Hematopoietic multipotent progenitor cell (in vitro differentiated cells): Measurements from ENCODE around the gene PAX1. TPM values are rescaled to one million over a fixed set of nuclear protein-coding genes. Genes with fewer than 3 reads are reported as not detected.

ENCODE experiments used
- DNase-seq, 3 donors: peaks; one replicate each; pipeline ENCODE4 v3.0.0-alpha.2; 2011 to 2015; ENCODE audit warnings: low read depth in 2 of 3, low spot score in 2 of 3
- small RNA-seq: library from RNA; depleted of rRNA; stranded (forward); fragments of <200 nt; gene quantifications from one replicate; pipeline ENCODE3, GENCODE V24; 2012
- total RNA-seq: library from RNA; depleted of rRNA; stranded (reverse); fragments of >200 nt; gene quantifications from one replicate; pipeline ENCODE4 v1.2.3, GENCODE V29; 2012

Gene PAX1
- total RNA-seq, 1 donor, result under 0.01 TPM

GRCh38 chr20:21719592-21720214, 14.2 kb downstream of the PAX1 start:
- peak; percentile 3 to 71 (median 36) for DNase-seq

GRCh38 chr20:21725892-21726291, 20.4 kb downstream of the PAX1 start:
- DNase-seq, result no peak

DNA sequence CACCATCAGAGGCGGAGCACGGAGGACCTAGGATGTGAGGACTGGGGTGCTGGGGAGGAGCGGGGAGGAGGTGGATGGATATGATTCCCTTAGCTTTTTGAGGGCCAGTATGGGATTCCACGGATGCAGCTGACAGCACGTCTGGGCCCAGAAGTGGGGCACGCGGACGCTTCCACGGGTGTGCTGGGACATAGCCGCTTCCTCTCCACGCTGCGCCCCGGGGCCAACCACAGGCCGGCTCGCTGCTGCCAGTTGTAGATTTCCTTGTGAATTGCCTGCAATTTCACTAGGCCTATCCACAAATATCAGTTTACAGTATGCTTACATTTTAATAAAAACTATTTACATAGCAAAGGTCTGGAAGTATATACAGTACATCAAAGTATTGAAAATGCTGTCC, 23.9 kb downstream of the PAX1 start:
- DNase-seq, result no peak

- no peak for DNase-seq
Measured at GRCh38 chr20:21739161-21739560, 33.7 kb downstream of the PAX1 start.

GRCh38 chr20:21739682-21740081, 34.2 kb downstream of the PAX1 start:
- DNase-seq, result no peak

- DNase-seq, result no peak
Measured at GRCh38 chr20:21741266-21741665, 35.8 kb downstream of the PAX1 start.

DNA sequence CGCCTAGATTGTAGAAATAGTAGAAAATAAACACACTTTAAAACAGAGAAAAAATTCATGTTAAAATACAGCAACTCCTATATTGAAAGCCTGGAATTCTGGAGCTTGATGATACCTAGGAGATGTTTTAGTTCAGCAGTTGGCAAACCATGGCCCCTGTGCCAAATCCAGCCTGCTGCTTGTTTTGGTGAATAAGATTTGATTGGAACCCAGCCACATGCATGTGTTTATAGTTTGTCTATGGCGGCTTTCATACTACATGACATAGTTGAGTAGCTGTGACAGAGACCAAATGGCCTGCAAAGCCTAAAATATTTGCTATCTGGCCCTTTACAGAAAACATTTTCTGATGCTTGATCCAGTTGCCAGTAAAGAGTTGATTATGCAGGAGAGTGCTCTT, 57.2 kb downstream of the PAX1 start:
- no peak for DNase-seq

DNA sequence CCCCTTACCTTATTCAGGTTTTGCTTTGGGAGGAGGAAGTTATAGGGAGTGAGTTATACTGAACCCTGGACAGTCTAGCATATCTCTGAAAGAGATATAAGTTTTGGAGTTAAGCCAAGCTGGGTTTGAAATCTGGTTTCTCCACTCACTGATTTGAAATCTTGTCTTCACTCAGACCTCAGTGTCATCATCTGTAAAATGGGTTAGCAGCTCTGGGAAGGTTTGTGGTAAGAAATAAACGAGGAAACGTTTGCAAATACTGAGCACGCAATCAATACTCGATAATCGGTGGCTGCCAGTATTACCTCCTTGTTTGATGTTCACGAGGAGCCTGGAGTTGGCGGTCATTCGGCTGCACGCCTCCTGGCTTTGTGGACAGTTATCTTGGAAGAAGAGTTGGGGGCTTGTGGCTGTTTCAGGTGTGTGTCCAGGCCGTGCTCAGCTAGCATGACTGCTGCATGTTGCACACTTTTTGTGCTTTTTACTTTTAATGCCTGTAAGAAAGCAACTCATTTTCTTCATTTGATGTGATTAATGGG, 61.8 kb downstream of the PAX1 start:
- DNase-seq, result no peak

- no peak for DNase-seq
Measured at GRCh38 chr20:21767739-21768223, 62.3 kb downstream of the PAX1 start.

Small RNA genes lying within 50 kb of the gene (small RNA-seq; reads per million reads assigned to genes)
- not detected for gene RPL41P1

Other genes starting within 250 kb of the PAX1 start
- not detected for gene NKX2-2, start 191.6 kb upstream of the PAX1 start, total RNA-seq